GM19452 (cell line): ENCODE measurements around the gene RERE.

Experiments used
- ATAC-seq: cut with Tn5 transposase; IDR thresholded peaks from one replicate; pipeline ENCODE4 v1.9.1; 2021; ENCODE audit not compliant: unreplicated experiment

Gene RERE

GRCh38 chr1:8318436-8318835 lies 499.0 kb downstream of the RERE start:
- ATAC-seq = no peak

DNA sequence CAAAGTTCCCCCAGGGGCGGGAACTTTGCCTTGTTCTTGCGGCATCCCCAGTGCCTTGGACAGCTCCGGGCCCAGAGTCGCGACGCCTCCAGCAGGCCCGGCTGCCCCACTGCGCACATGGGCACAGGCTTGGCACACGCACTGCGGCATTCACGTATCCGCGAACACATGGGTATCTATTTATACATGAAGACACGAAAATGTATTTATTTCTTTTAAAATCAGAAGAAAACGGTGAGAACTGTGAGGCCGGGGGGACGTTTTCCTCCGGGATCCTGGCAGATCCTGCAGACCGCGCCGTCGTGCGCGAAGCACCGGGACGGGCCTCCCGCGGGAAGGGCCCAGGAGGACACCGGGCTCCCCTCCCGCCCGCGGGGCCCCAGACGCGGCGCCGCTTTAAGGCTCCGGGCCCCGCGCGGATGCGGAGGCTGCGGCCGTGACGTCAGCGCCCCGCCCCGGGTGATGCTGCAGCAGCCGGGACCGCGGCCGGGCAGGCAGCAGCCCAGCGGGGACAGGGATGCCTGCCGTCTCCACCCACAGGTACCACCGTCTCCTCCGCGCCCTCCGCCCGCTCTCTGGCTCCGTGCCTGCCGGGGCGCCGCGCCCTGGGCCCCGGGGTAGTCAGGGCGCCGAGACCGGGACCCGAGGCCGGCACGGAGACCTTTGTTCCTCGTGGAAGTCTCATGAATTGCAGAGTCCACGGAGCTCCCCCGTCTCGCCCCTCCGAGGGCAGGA lies 499.6 kb downstream of the RERE start, which contains the start of gene SLC45A1:
Gene SLC45A1 (plus strand): TSS at position 468 of the 735 bp plus-strand sequence. CDS start 6,216 bp downstream, outside the sequence.
- ATAC-seq = no peak

GRCh38 chr1:8315573-8316475 lies 501.6 kb downstream of the RERE start:
- no peak for ATAC-seq

GRCh38 chr1:8314346-8315280 lies 502.8 kb downstream of the RERE start:
- no peak for ATAC-seq

DNA sequence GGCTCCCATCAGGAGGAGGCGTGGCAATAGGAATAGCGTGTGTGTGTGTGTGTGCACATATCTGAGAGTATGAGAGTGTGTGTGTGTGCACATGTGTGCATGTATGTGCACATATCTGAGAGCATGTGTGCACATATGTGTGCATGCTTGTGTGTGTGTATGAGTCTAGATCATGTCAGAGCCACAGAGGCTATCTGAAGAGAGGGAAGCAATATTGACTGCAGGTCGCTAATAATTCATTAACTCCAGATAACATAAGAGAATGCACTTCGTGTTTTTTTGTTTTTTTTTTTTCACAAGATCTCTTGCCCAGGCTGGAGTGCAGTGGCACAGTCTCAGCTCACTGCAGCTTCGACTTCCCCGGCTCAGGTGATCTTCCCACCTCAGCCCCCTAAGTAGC lies 504.2 kb downstream of the RERE start:
- ATAC-seq = no peak

GRCh38 chr1:8312235-8313218 lies 504.9 kb downstream of the RERE start:
- no peak for ATAC-seq

- ATAC-seq = no peak
Measured at GRCh38 chr1:8311068-8311718, 506.2 kb downstream of the RERE start.

GRCh38 chr1:8307628-8308027 lies 509.8 kb downstream of the RERE start:
- no peak for ATAC-seq

- no peak for ATAC-seq
Measured at GRCh38 chr1:8303876-8304275, 513.6 kb downstream of the RERE start.

DNA sequence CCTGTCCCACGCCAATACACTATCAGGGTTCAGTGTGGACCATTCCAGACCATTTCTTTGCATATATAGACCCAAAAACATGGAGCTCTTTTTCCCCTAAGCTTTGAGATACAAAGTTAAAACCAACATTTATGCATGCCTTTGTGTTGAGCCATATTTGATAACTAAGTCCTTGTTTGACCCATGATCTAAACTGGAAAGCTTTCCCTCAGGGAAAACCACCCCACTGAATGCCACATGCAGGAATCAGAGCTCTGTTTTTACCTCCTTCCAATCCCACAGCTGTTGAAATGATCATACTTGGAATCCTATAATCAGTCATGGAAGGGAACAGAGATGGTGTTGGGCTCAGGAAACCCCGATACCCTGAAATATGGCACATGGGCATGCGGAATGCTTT lies 514.3 kb downstream of the RERE start:
- ATAC-seq = no peak
